Activated CD8-positive, alpha-beta memory T cell treated with anti-CD3 and anti-CD28 coated beads, Interleukin-2, amount 10 ng/mL, durations not matched to agents 7 days and 5 days (primary cell): ENCODE results near the gene PDCD10. TPM values are rescaled to one million over a fixed set of nuclear protein-coding genes. Genes with fewer than 3 reads are reported as not detected.

Source experiments
- ATAC-seq: fragments of 150-1000 bp; cut with Tn5 transposase; one replicate; pipeline ENCODE4 v1.10.0; 2021; ENCODE audit warnings: moderate library complexity
- CTCF ChIA-PET: fragments of 350-600 bp; sonication (Branson Sonifier 250); formaldehyde crosslinking; loops from one replicate; lab custom pipeline; 2021; ENCODE audit warnings: antibody characterized with exemption; lab: Charles Lee
- DNase-seq: peaks from one replicate; pipeline ENCODE4 v3.0.0-alpha.2; 2020
- H3K27ac Mint-ChIP-seq: one replicate; pipeline ENCODE4 v1.8.0; 2021; ENCODE audit warnings: mild to moderate bottlenecking, mixed read lengths
- H3K27me3 Mint-ChIP-seq: one replicate; pipeline ENCODE4 v1.8.0; 2021; ENCODE audit warnings: mixed read lengths
- H3K36me3 Mint-ChIP-seq: one replicate; pipeline ENCODE4 v1.8.0; 2021; ENCODE audit warnings: mild to moderate bottlenecking, mixed read lengths
- H3K4me1 Mint-ChIP-seq: one replicate; pipeline ENCODE4 v1.8.0; 2021; ENCODE audit warnings: mixed read lengths
- H3K4me3 Mint-ChIP-seq: one replicate; pipeline ENCODE4 v1.8.0; 2021; ENCODE audit warnings: mild to moderate bottlenecking, moderate library complexity, mixed read lengths
- H3K9me3 Mint-ChIP-seq: one replicate; pipeline ENCODE4 v1.8.0; 2022; ENCODE audit warnings: low read depth, mixed read lengths
- total RNA-seq, 2 experiments: library from RNA; stranded (reverse); gene quantifications; one replicate each; pipeline ENCODE4 v1.2.3, GENCODE V29; 2021

PDCD10 gene
- total RNA-seq, 2 experiments from 2014 or later, result 54.1 to 68.8 TPM

DNA sequence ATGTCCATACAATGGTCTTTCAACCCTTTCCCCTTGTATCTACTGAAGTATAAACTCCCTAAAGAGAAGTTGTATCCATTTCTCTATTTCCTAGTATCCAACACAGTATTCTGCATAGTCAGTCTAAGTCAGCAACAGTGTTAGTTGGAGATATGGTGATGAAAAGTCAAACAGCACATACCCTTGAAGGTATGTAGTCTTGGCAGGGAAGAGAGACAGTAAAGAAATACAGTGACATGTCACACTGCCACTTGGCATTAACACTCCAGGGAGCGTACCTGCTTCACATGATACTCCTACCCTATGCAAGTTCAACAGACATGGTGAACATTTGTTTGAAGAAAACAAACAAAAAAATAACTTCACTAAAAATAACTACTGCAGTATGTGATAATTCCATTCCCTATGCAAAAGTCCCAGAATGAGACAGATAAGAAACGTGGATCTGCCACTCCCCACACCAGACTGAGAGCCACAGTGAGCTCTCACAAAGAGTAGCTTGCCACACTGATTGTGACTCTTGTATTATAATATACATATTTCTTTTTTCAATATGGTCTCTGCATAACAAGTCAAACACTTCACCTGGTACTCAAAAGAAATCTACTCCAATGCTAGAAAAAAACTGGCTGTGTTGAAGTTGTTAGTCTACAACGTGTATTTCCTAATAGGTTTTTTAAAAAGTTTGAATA is 5.9 kb downstream of the PDCD10 start:
- DNase-seq (no peak), ATAC-seq (no peak)
- Mint-ChIP-seq H3K9me3 (no peaks in the 10 kb centered on the region), H3K27me3 (no peaks in the 10 kb centered on the region), H3K4me1 (peaks cover 43% of the 10 kb centered on the region), H3K36me3 (peaks cover 15% of the 10 kb centered on the region), H3K4me3 (no peak overlapping the region), H3K27ac (no peak overlapping the region)
- CTCF ChIA-PET, result no interaction called here

- Mint-ChIP-seq H3K36me3 (peaks cover 20% of the 10 kb centered on the region), H3K4me3 (no peak overlapping the region), H3K27ac (no peak overlapping the region), H3K9me3 (no peaks in the 10 kb centered on the region), H3K27me3 (no peaks in the 10 kb centered on the region), H3K4me1 (peaks cover 39% of the 10 kb centered on the region)
- CTCF ChIA-PET, result no interaction called here
- no peak for DNase-seq
- no peak for ATAC-seq
Measured at GRCh38 chr3:167728176-167728575, 6.5 kb downstream of the PDCD10 start.

GRCh38 chr3:167723872-167724271 is 10.8 kb downstream of the PDCD10 start:
- no peak for ATAC-seq
- peaks cover 18% of the 10 kb centered on the region for H3K4me1 Mint-ChIP-seq
- H3K27ac Mint-ChIP-seq, result no peak overlapping the region

GRCh38 chr3:167723025-167723512 is 11.6 kb downstream of the PDCD10 start:
- ATAC-seq (no peak), DNase-seq (no peak)
- Mint-ChIP-seq H3K9me3 (no peaks in the 10 kb centered on the region), H3K27me3 (no peaks in the 10 kb centered on the region), H3K36me3 (peaks cover 48% of the 10 kb centered on the region), H3K4me3 (no peak overlapping the region), H3K27ac (no peak overlapping the region), H3K4me1 (peaks cover 15% of the 10 kb centered on the region)
- CTCF ChIA-PET, result no interaction called here

More at GRCh38 chr3:167723872-167724271, 10.8 kb downstream of the PDCD10 start:
- Mint-ChIP-seq H3K4me3 (no peak overlapping the region), H3K27me3 (no peaks in the 10 kb centered on the region), H3K36me3 (peaks cover 41% of the 10 kb centered on the region), H3K9me3 (no peaks in the 10 kb centered on the region)
- DNase-seq, result no peak
- CTCF ChIA-PET, result no interaction called here

- ATAC-seq, result no peak
- peaks cover 73% of the 10 kb centered on the region for H3K36me3 Mint-ChIP-seq
- H3K9me3 Mint-ChIP-seq, result no peaks in the 10 kb centered on the region
- no peaks in the 10 kb centered on the region for H3K27me3 Mint-ChIP-seq
- DNase-seq, result no peak
- CTCF ChIA-PET, result no interaction called here
- H3K27ac Mint-ChIP-seq, result no peak overlapping the region
- H3K4me1 Mint-ChIP-seq, result peaks cover 13% of the 10 kb centered on the region
- H3K4me3 Mint-ChIP-seq, result no peak overlapping the region
Measured at GRCh38 chr3:167718582-167718981, 16.1 kb downstream of the PDCD10 start.

DNA sequence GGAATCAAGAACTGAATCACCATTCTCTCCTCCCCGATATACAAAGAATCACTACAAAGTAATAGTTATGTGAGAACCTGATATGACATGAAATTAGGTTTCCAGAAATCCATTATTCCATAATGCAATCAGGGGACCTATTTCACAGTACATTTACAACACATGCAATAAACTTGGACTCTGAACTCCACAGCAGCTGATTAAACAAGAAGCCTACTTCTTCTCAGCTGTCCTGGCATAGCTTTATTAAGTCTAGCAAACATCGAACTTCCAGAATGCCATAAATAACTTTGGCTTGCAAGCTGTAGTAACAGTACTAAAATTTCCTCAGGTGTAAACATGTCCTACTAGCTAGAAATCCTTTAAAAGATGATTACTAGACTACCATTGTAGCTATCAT is 17.8 kb downstream of the PDCD10 start:
- ATAC-seq, result no peak
- CTCF ChIA-PET, result interaction anchor here (1.4 kb wide), 1 partner anchor 14 kb away, joined by 3 read pairs; no protein-coding TSS in a partner anchor
- H3K4me1 Mint-ChIP-seq, result peaks cover 29% of the 10 kb centered on the region

GRCh38 chr3:167714871-167715270 is 19.8 kb downstream of the PDCD10 start:
- Mint-ChIP-seq H3K9me3 (no peaks in the 10 kb centered on the region), H3K4me3 (no peak overlapping the region), H3K4me1 (peaks cover 38% of the 10 kb centered on the region), H3K27ac (no peak overlapping the region), H3K27me3 (no peaks in the 10 kb centered on the region), H3K36me3 (peaks cover 85% of the 10 kb centered on the region)
- CTCF ChIA-PET, result no interaction called here
- ATAC-seq (no peak), DNase-seq (no peak)

More for the DNA sequence above, 17.8 kb downstream of the PDCD10 start:
- no peak for DNase-seq
- no peaks in the 10 kb centered on the region for H3K27me3 Mint-ChIP-seq
- H3K4me3 Mint-ChIP-seq, result no peak overlapping the region
- no peak overlapping the region for H3K27ac Mint-ChIP-seq
- no peaks in the 10 kb centered on the region for H3K9me3 Mint-ChIP-seq
- H3K36me3 Mint-ChIP-seq, result peaks cover 78% of the 10 kb centered on the region

DNA sequence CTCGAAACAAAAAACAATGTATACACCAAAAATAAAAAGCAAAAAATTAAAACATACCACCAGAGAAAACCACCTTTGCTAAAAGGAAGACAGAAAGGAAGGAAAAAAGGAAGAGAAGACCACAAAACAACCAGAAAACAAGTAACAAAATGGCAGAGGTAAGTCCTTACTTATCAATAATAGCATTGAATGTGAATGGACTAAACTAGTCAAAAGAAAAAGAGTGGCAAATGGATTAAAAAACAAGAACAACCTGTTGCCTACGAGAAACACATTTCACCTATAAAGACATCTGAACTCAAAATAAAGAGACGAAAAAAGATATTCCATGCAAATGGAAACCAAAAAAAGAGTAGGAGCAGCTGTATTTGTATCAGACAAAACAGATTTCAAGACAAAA is 22.2 kb downstream of the PDCD10 start:
- Mint-ChIP-seq H3K27ac (no peak overlapping the region), H3K27me3 (no peaks in the 10 kb centered on the region), H3K4me1 (peaks cover 37% of the 10 kb centered on the region), H3K4me3 (no peak overlapping the region), H3K36me3 (peaks cover 79% of the 10 kb centered on the region), H3K9me3 (no peaks in the 10 kb centered on the region)
- ATAC-seq, result no peak
- CTCF ChIA-PET, result interaction anchor here (0.6 to 1.7 kb wide), 2 partner anchors 23 to 328 kb away, joined by 3 to 4 read pairs; partner anchors contain the start of gene SERPINI1
- no peak for DNase-seq

DNA sequence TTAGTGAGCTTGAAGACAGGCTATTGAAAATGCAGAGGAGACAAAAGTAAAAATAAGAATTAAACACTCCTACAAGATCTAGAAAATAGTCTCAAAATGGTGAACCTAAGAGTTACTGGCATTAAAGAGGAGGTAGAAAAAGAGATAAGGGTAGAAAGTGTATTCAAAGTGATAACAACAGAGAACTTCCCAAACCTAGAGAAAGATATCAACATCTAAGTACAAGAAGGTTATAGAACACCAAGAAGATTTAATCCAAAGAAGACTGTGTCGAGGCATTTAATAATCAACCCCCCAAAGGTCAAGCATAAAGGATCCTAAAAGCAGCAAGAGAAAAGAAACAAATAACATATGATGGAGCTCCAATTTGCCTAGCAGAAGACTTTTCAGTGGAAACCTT is 23.3 kb downstream of the PDCD10 start:
- CTCF ChIA-PET, result no interaction called here
- Mint-ChIP-seq H3K9me3 (no peaks in the 10 kb centered on the region), H3K4me1 (peaks cover 37% of the 10 kb centered on the region)

GRCh38 chr3:167710552-167710951 is 24.1 kb downstream of the PDCD10 start:
- no peak overlapping the region for H3K4me3 Mint-ChIP-seq
- H3K4me1 Mint-ChIP-seq, result peaks cover 41% of the 10 kb centered on the region
- CTCF ChIA-PET, result no interaction called here
- no peaks in the 10 kb centered on the region for H3K9me3 Mint-ChIP-seq
- ATAC-seq (no peak), DNase-seq (no peak)
- no peaks in the 10 kb centered on the region for H3K27me3 Mint-ChIP-seq
- peak overlapping the region; percentile 42 for H3K27ac Mint-ChIP-seq
- H3K36me3 Mint-ChIP-seq, result peaks cover 80% of the 10 kb centered on the region

More for the DNA sequence above, 23.3 kb downstream of the PDCD10 start:
- Mint-ChIP-seq H3K4me3 (no peak overlapping the region), H3K27me3 (no peaks in the 10 kb centered on the region), H3K27ac (no peak overlapping the region), H3K36me3 (peaks cover 79% of the 10 kb centered on the region)
- ATAC-seq (no peak), DNase-seq (no peak)

DNA sequence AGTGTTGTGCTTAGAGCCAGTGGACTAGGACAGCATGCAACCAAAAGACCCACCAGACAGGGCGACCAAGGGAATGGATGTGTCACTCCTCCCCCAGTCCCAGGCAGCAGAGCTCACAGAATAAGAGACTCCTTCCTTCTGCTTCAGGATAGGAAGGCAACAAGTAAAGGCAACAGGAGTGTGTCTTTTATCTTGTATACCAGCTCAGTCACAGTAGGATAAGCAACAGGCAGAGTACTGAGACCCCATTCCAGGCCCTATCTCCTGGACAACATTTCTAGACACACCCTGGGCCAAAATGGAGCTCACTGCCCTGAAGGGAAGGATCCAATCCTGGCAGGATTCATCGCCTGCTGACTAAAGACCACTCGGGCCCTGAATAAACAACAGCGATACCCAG is 25.0 kb downstream of the PDCD10 start:
- CTCF ChIA-PET, result interaction anchor here (1.1 to 1.3 kb wide), 2 partner anchors 24 to 26 kb away, joined by 3 to 4 read pairs; partner anchors contain the start of gene SERPINI1
- Mint-ChIP-seq H3K27ac (no peak overlapping the region), H3K4me1 (peaks cover 38% of the 10 kb centered on the region), H3K4me3 (no peak overlapping the region), H3K36me3 (peaks cover 74% of the 10 kb centered on the region), H3K9me3 (no peaks in the 10 kb centered on the region), H3K27me3 (no peaks in the 10 kb centered on the region)
- ATAC-seq (no peak), DNase-seq (no peak)

DNA sequence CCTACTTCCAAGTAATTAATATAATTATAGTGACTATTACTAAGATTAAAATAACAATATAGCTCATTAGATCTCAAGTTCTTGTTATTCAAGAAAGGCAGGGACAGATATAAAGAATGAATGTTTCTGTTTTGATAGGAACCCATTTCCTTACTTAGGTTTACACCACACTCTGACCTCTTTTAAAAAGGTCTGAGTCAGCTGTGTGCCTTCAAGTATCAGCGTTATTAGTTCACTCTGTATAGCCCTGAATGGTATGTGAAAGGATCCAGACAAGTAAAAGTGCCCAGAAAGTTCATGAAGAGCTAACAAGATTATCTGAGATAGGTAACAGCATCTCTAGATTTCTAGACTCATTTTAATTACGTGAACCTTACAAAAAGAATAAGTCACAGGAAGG is 28.9 kb downstream of the PDCD10 start:
- ATAC-seq, result no peak
- Mint-ChIP-seq H3K4me1 (peaks cover 8% of the 10 kb centered on the region), H3K9me3 (no peaks in the 10 kb centered on the region), H3K4me3 (no peak overlapping the region), H3K27me3 (no peaks in the 10 kb centered on the region), H3K36me3 (peaks cover 52% of the 10 kb centered on the region), H3K27ac (no peak overlapping the region)
- CTCF ChIA-PET, result no interaction called here
- no peak for DNase-seq

DNA sequence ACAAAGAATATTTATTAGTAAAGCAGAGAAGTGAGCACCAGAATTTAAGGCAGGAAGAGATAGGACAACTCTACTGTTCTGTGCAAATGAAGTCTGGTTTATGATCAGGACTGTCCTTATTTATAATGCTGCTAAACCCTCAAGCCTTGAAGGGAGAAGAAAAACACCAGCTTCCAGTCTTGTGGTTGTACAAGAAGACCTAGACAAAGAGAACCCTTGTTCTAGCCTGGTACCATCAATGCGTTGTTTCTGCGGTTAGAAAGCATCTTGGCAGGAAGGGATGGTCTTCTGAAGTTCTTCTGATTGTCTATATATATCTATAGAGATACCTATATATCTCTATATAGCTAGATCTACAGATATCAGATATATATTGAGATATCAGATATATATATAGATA is 33.8 kb downstream of the PDCD10 start:
- Mint-ChIP-seq H3K36me3 (peaks cover 38% of the 10 kb centered on the region), H3K4me1 (peaks cover 16% of the 10 kb centered on the region), H3K27me3 (no peaks in the 10 kb centered on the region), H3K27ac (no peak overlapping the region), H3K9me3 (no peaks in the 10 kb centered on the region), H3K4me3 (no peak overlapping the region)
- ATAC-seq (no peak), DNase-seq (no peak)
- CTCF ChIA-PET, result no interaction called here

- Mint-ChIP-seq H3K4me3 (no peak overlapping the region), H3K4me1 (peaks cover 14% of the 10 kb centered on the region), H3K27ac (no peak overlapping the region), H3K9me3 (no peaks in the 10 kb centered on the region), H3K27me3 (no peaks in the 10 kb centered on the region), H3K36me3 (peaks cover 38% of the 10 kb centered on the region)
- ATAC-seq (no peak), DNase-seq (no peak)
- CTCF ChIA-PET, result interaction anchor here (1.8 kb wide), 1 partner anchor 15 kb away, joined by 5 read pairs; no protein-coding TSS in a partner anchor
Measured at GRCh38 chr3:167700046-167700445, 34.6 kb downstream of the PDCD10 start.
